Gastroesophageal sphincter (tissue), 2 donors: Measurements from ENCODE around the gene NMRK1.

Source experiments
- EP300 ChIP-seq: sonication (generic); formaldehyde crosslinking; IDR thresholded peaks from one replicate; pipeline ENCODE4 v1.6.1; 2017; ENCODE audit warnings: antibody characterized with exemption, mild to moderate bottlenecking
- POLR2A ChIP-seq, 2 donors: fragments of 450-650 bp; IDR thresholded peaks; one replicate each; pipeline ENCODE4 v1.6.1; 2017; ENCODE audit warnings: antibody characterized with exemption in 2 of 2, mild to moderate bottlenecking in 2 of 2, moderate library complexity in 1 of 2

GRCh38 chr9:75088646-75089372 lies 854 bp upstream of the NMRK1 start:
- TF ChIP-seq EP300 (no peak), POLR2A (IDR thresholded peaks at IDR 0.05) (no peak)
